HepG2 (cell line): ENCODE results near the gene PDIK1L. TPM values are rescaled to one million over a fixed set of nuclear protein-coding genes. Genes with fewer than 3 reads are reported as not detected.

Source experiments
- ATAC-seq: fragments of 200-7000 bp; cut with Tn5 transposase; 3 replicates; pipeline ENCODE4 v1.9.1; 2020; ENCODE audit warnings: mild to moderate bottlenecking, moderate library complexity
- BruUV-seq: library from RNA; stranded (reverse); fragments of 400-500 nt; replicated peaks from 2 replicates; lab custom pipeline; 2021; lab: Mats Ljungman, UMichigan
- CTCF ChIA-PET: fragments of 300-600 bp; formaldehyde crosslinking; extraction: SDS; loops from one replicate; lab custom pipeline; 2021; ENCODE audit warnings: low total read pairs, inconsistent platforms, low intra/inter-chr PET ratio; lab: Yijun Ruan, JAX
- POLR2A ChIA-PET: fragments of 350-600 bp; sonication (Branson Sonifier 250); formaldehyde crosslinking; loops from one replicate; lab custom pipeline; 2020; ENCODE audit warnings: antibody characterized with exemption, inconsistent platforms; lab: Yijun Ruan, JAX
- DNase-seq: peaks from one replicate; pipeline ENCODE4 v3.0.0-alpha.2; 2015; ENCODE audit warnings: low spot score
- FAIRE-seq: peaks from 3 replicates; lab custom pipeline; 2011; peaks lifted over from hg19 to GRCh38; lab: Jason Lieb, UNC
- H2AFZ ChIP-seq: one replicate; pipeline ENCODE4 v1.6.1; 2011; ENCODE audit warnings: low read length, inconsistent platforms
- H3K27ac ChIP-seq: fragments of 300-600 bp; 3 replicates; pipeline ENCODE4 v1.8.0; 2011; ENCODE audit warnings: mixed run types, mild to moderate bottlenecking, mixed read lengths, low read length, inconsistent platforms; ENCODE audit not compliant: insufficient read depth; ENCODE audit errors: extremely low read length
- H3K27me3 ChIP-seq, 2 experiments: fragments of 200-600 bp in 1 of 2; 2 replicates in 1 of 2; 3 replicates in 1 of 2; pipeline versions ENCODE4 v1.6.0 to v1.8.0; 2011; ENCODE audit warnings: low read length in 2 of 2, mild to moderate bottlenecking in 2 of 2, moderate library complexity in 2 of 2, inconsistent platforms in 1 of 2; ENCODE audit not compliant: insufficient read depth in 2 of 2, control insufficient read depth in 1 of 2
- H3K36me3 ChIP-seq, 2 experiments: fragments of 200-600 bp in 1 of 2; replicated peaks in 1 of 2; 2 replicates in 1 of 2; 3 replicates in 1 of 2; pipeline versions ENCODE4 v1.5.1 to v1.8.0; 2011; ENCODE audit warnings: low read length in 2 of 2, inconsistent platforms in 1 of 2; ENCODE audit not compliant: insufficient read depth in 2 of 2, control insufficient read depth in 1 of 2
- H3K4me1 ChIP-seq: 2 replicates; pipeline ENCODE4 v1.5.1; 2012; ENCODE audit warnings: low read length, inconsistent platforms; ENCODE audit not compliant: insufficient read depth
- H3K4me2 ChIP-seq: 2 replicates; pipeline ENCODE4 v1.6.0; 2011; ENCODE audit warnings: low read depth, low read length, inconsistent platforms
- H3K4me3 ChIP-seq, 3 experiments: fragments of 200-600 bp in 1 of 3; sonication (generic), shearing (Covaris generic) in 1 of 3; replicated peaks in 1 of 3; 2 replicates each; pipeline ENCODE4 v1.5.1; 2011 to 2016; ENCODE audit warnings: low read length in 3 of 3, inconsistent platforms in 2 of 3, low read depth in 2 of 3, mild to moderate bottlenecking in 2 of 3, control low read depth in 1 of 3, mixed read lengths in 1 of 3; ENCODE audit not compliant: insufficient read depth in 1 of 3
- H3K79me2 ChIP-seq: one replicate; pipeline ENCODE4 v1.6.1; 2011; ENCODE audit warnings: low read length, inconsistent platforms; ENCODE audit not compliant: insufficient read depth
- H3K9ac ChIP-seq: 2 replicates; pipeline ENCODE4 v1.6.0; 2011; ENCODE audit warnings: mild to moderate bottlenecking, low read depth, low read length, inconsistent platforms; ENCODE audit not compliant: insufficient read depth
- H3K9me3 ChIP-seq: 2 replicates; pipeline ENCODE4 v1.5.1; 2012; ENCODE audit warnings: mild to moderate bottlenecking, low read length
- H4K20me1 ChIP-seq: 2 replicates; pipeline ENCODE4 v1.6.0; 2011; ENCODE audit warnings: inconsistent platforms, mild to moderate bottlenecking, low read length, moderate library complexity; ENCODE audit not compliant: insufficient read depth
- ATF1 ChIP-seq: IDR thresholded peaks from 2 replicates; pipeline ENCODE4 v1.6.1; 2016; ENCODE audit warnings: mild to moderate bottlenecking, control low read depth
- CAMTA2 ChIP-seq: sonication (generic); formaldehyde crosslinking; IDR thresholded peaks from 2 replicates; pipeline ENCODE4 v1.4.0; 2020; ENCODE audit warnings: mild to moderate bottlenecking, missing genetic modification reagents, borderline replicate concordance
- FLYWCH1 ChIP-seq: sonication (generic); formaldehyde crosslinking; IDR thresholded peaks from 2 replicates; pipeline ENCODE4 v1.8.1; 2023; ENCODE audit warnings: mild to moderate bottlenecking, missing genetic modification reagents
- HNRNPH1 ChIP-seq: fragments of 200-400 bp; formaldehyde crosslinking; optimal IDR thresholded peaks from 2 replicates; pipeline ENCODE3; 2017; ENCODE audit warnings: mild to moderate bottlenecking, low read depth, low read length
- JUND ChIP-seq: sonication (generic); formaldehyde crosslinking; IDR thresholded peaks from 2 replicates; pipeline ENCODE4 v1.8.0; 2022; ENCODE audit warnings: mild to moderate bottlenecking, missing genetic modification reagents
- KLF11 ChIP-seq: IDR thresholded peaks from 2 replicates; pipeline ENCODE4 v1.6.1; 2016; ENCODE audit warnings: missing compliant biosample characterization
- MAF1 ChIP-seq: sonication (generic); formaldehyde crosslinking; IDR thresholded peaks from 2 replicates; pipeline ENCODE4 v1.5.0; 2020; ENCODE audit warnings: missing genetic modification reagents, borderline replicate concordance
- MLXIP ChIP-seq: sonication (generic); formaldehyde crosslinking; IDR thresholded peaks from 2 replicates; pipeline ENCODE4 v1.9.0; 2021; ENCODE audit warnings: missing genetic modification reagents, borderline replicate concordance
- POGK ChIP-seq: sonication (generic); formaldehyde crosslinking; conservative IDR thresholded peaks from 2 replicates; pipeline ENCODE4 v1.8.0; 2022; ENCODE audit warnings: mild to moderate bottlenecking, moderate library complexity, missing genetic modification reagents
- RBM22 ChIP-seq: fragments of 200-400 bp; formaldehyde crosslinking; optimal IDR thresholded peaks from 2 replicates; pipeline ENCODE3; 2017; ENCODE audit warnings: mild to moderate bottlenecking, low read length, moderate library complexity
- ZBTB14 ChIP-seq: sonication (generic); formaldehyde crosslinking; IDR thresholded peaks from 2 replicates; pipeline ENCODE4 v1.4.0; 2020; ENCODE audit warnings: missing genetic modification reagents
- ZFP62 ChIP-seq: sonication (generic); formaldehyde crosslinking; IDR thresholded peaks from 2 replicates; pipeline ENCODE4 v1.4.0; 2020; ENCODE audit warnings: missing genetic modification reagents
- ZKSCAN5 ChIP-seq: sonication (generic); formaldehyde crosslinking; IDR thresholded peaks from 2 replicates; pipeline ENCODE4 v1.5.1; 2020; ENCODE audit warnings: mild to moderate bottlenecking, missing genetic modification reagents
- ZNF10 ChIP-seq: sonication (generic); formaldehyde crosslinking; IDR thresholded peaks from 2 replicates; pipeline ENCODE4 v1.4.0; 2020; ENCODE audit warnings: mild to moderate bottlenecking, low read depth, missing genetic modification reagents, borderline replicate concordance
- ZNF777 ChIP-seq: sonication (generic); formaldehyde crosslinking; IDR thresholded peaks from 2 replicates; pipeline ENCODE4 v1.4.0; 2020; ENCODE audit warnings: missing genetic modification reagents
- WGBS: methylation state at CpG from one replicate; pipeline ENCODE4 v1.1.6; 2017; ENCODE audit warnings: low lambda C conversion rate; 5-methylcytosine and 5-hydroxymethylcytosine counted together
- in situ Hi-C: cut with HindIII; loops from 2 replicates; pipeline ENCODE4 v1.10.0; 2017; ENCODE audit warnings: low pct_unique_long_range_greater_than_20kb; ENCODE audit not compliant: extremely low pct_ligation_motif_present
- intact Hi-C: fragments of 100-400 bp; cut with micrococcal nuclease; formaldehyde crosslinking; loops from one replicate; pipeline ENCODE4 v1.10.0; 2022; ENCODE audit not compliant: unreplicated experiment
- polyA plus RNA-seq, 8 experiments: library from polyadenylated mRNA; depleted of rRNA in 3 of 8; stranded (reverse) in 7 of 8; unstranded in 1 of 8; fragments of >200 nt; fragmentation: Illumina TruSeq in 4 of 8; extraction: Trizol in 4 of 8; gene quantifications; 2 replicates each; pipeline versions ENCODE4 v1.2.1 to v1.2.3, GENCODE V29; 2011 to 2016; ENCODE audit warnings: low read depth in 4 of 8, missing spikeins in 1 of 8, mixed read lengths in 1 of 8; ENCODE audit not compliant: insufficient read depth in 1 of 8
- total RNA-seq, 5 experiments: library from RNA; depleted of rRNA; stranded (reverse); fragments of >200 nt; fragmentation: Illumina TruSeq; extraction: Trizol; gene quantifications; 2 replicates each; pipeline ENCODE4 v1.2.3, GENCODE V29; 2016; ENCODE audit warnings: low read depth in 1 of 5

PDIK1L gene
- total and polyA plus RNA-seq, 2 of the 13 experiments (the other 11 are each of a cell fraction or from before 2014, with no cell fraction given): 1.9 to 4.6 TPM

- no peaks in the 10 kb centered on the region for H4K20me1 ChIP-seq
- ChIA-PET POLR2A (no interaction called here), CTCF (no interaction called here)
- no peaks in the 10 kb centered on the region for H3K9me3 ChIP-seq
- no peak overlapping the region for H3K4me2 ChIP-seq
- H3K9ac ChIP-seq: no peak overlapping the region
- H3K4me1 ChIP-seq: 0 out of 2 replicates have a peak, but pooled peaks cover 7% of the 10 kb centered on the region
- BruUV-seq: no TSS peak
- DNase-seq: no peak
- H2AFZ ChIP-seq: no peak overlapping the region
- H3K27ac ChIP-seq: no peak overlapping the region
- ATAC-seq: no peak
- no peak for TF ChIP-seq RBM22
- TF ChIP-seq ZBTB14 (CRISPR knock-in tag): no peak
- no peak for TF ChIP-seq FLYWCH1
- TF ChIP-seq ZNF10 (CRISPR knock-in tag): no peak
- TF ChIP-seq ZFP62 (CRISPR knock-in tag): no peak
- no peak for TF ChIP-seq MLXIP
- no peak for TF ChIP-seq ZNF777 (CRISPR knock-in tag)
- TF ChIP-seq KLF11 (CRISPR knock-in tag): no peak
- TF ChIP-seq ATF1: no peak
- TF ChIP-seq JUND: no peak
- TF ChIP-seq HNRNPH1: no peak
- no peak for TF ChIP-seq ZKSCAN5 (CRISPR knock-in tag)
- TF ChIP-seq POGK (CRISPR knock-in tag): no peak
- TF ChIP-seq MAF1 (CRISPR knock-in tag): no peak
- TF ChIP-seq CAMTA2 (CRISPR knock-in tag): no peak
- H3K79me2 ChIP-seq: no peaks in the 10 kb centered on the region
- in situ Hi-C loops (no loop called here), intact Hi-C loops (no loop called here)
- no peak overlapping the region for H3K4me3 ChIP-seq
- H3K36me3 ChIP-seq: no peaks in the 10 kb centered on the region
- no peak for FAIRE-seq
- peaks cover 0 to 11% of the 10 kb centered on the region in 2 experiments; a peak in 4 of 5 replicates for H3K27me3 ChIP-seq
- 25% methylated on average over 3 of the region's 3 CpGs for WGBS
Observed at GRCh38 chr1:26075421-26076144, 36.0 kb upstream of the PDIK1L start.
